Measurements from ENCODE around the gene ZMYM2. TPM values are rescaled to one million over a fixed set of nuclear protein-coding genes. Genes with fewer than 3 reads are reported as not detected.

The ZMYM2 gene
- total and polyA plus RNA-seq, 10 of the 15 experiments (the other 5 are each of a cell fraction or from before 2014, with no cell fraction given): 9.5 to 60.4 (median 34.6) TPM

DNA sequence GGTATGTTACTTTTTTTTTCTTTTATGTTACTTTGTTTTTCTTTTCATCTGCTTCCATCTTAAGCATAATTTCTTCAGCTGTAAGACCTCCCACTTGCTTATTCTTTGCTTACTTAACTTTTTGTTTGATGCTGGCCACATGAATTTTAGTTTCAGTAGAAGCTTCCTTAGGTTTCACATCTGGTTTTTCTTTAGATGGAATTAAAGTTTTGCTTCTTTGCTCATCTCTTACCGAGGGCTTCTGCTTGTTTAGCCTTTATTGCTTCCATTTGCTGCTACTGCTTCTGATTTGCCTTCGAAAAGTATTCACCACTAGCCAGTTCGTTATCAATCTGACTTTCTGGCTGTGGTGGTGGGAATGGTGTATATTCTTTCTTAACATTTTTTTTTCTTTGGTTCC, 111.4 kb downstream of the ZMYM2 start:
- POLR2A ChIA-PET: no interaction called here
- no peaks in the 10 kb centered on the region for H3K27me3 ChIP-seq (replicated peaks in 1 of 2; ENCODE audit: control insufficient read depth in 2 of 2, insufficient read depth in 2 of 2, low read length in 1 of 2)
- peaks cover 2 to 22% of the 10 kb centered on the region in 2 experiments; a peak in 2 of 4 replicates for H3K36me3 ChIP-seq (ENCODE audit: control insufficient read depth in 2 of 2, insufficient read depth in 2 of 2, low read length in 1 of 2)
- SMC1A ChIA-PET (ENCODE audit: uncharacterized antibody, unreplicated experiment): no interaction called here
- peaks cover 4% of the 10 kb centered on the region; the same call in 1 of the 2 replicates for H3K4me1 ChIP-seq (ENCODE audit: control insufficient read depth, insufficient read depth, low read length)
- in situ Hi-C loops (cut with MboI) (no loop called here), intact Hi-C loops (cut with micrococcal nuclease; ENCODE audit: unreplicated experiment) (no loop called here)
- no peak overlapping the region for H3K9ac ChIP-seq (ENCODE audit: control insufficient read depth, insufficient read depth, low read length)
- CTCF ChIA-PET: interaction anchor here (0.7 kb wide), 2 partner anchors 762 to 1529 kb away, joined by 3 read pairs; no protein-coding TSS in a partner anchor
- no peak overlapping the region for H3K4me2 ChIP-seq (ENCODE audit: control insufficient read depth, insufficient read depth)
- no TSS peak for BruUV-seq (replicated peaks)
- TF ChIP-seq GABPA (IDR thresholded peaks at IDR 0.05; ENCODE audit: low read depth): no peak
- TF ChIP-seq ETV6 (conservative IDR thresholded peaks at IDR 0.05 in 1 of 2, IDR thresholded peaks at IDR 0.05 in 1 of 2; ENCODE audit: borderline replicate concordance in 1 of 2, low read depth in 1 of 2): no peak
- TF ChIP-seq MXI1 (IDR thresholded peaks at IDR 0.05; ENCODE audit: low read depth, low read length): no peak
- TF ChIP-seq ZNF217 (IDR thresholded peaks at IDR 0.05): no peak
- TF ChIP-seq BACH1 (IDR thresholded peaks at IDR 0.05; ENCODE audit: borderline replicate concordance): no peak
- no peak for TF ChIP-seq NRF1 (conservative IDR thresholded peaks at IDR 0.05; ENCODE audit: low read depth, low read length)
- no peak for TF ChIP-seq FOXK2 (IDR thresholded peaks at IDR 0.05)
- TF ChIP-seq, protein P1, sequence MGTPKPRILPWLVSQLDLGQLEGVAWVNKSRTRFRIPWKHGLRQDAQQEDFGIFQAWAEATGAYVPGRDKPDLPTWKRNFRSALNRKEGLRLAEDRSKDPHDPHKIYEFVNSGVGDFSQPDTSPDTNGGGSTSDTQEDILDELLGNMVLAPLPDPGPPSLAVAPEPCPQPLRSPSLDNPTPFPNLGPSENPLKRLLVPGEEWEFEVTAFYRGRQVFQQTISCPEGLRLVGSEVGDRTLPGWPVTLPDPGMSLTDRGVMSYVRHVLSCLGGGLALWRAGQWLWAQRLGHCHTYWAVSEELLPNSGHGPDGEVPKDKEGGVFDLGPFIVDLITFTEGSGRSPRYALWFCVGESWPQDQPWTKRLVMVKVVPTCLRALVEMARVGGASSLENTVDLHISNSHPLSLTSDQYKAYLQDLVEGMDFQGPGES (IDR thresholded peaks at IDR 0.05): no peak
- no peak for TF ChIP-seq ZBTB4 (CRISPR knock-in tag; IDR thresholded peaks at IDR 0.05)
- TF ChIP-seq SMC3 (IDR thresholded peaks at IDR 0.05; ENCODE audit: borderline replicate concordance, low read length): no peak
- TF ChIP-seq CBX3 (IDR thresholded peaks at IDR 0.05; ENCODE audit: borderline replicate concordance, low read depth): no peak
- TF ChIP-seq ELK1 (IDR thresholded peaks at IDR 0.05; ENCODE audit: low read depth, low read length): no peak
- no peak for TF ChIP-seq TCF3 (IDR thresholded peaks at IDR 0.05; ENCODE audit: borderline replicate concordance, insufficient read depth, low read depth, low read length)
- TF ChIP-seq ZBED1 (IDR thresholded peaks at IDR 0.05; ENCODE audit: borderline replicate concordance): no peak
- no peak for TF ChIP-seq DPF2 (IDR thresholded peaks at IDR 0.05)
- no peak for TF ChIP-seq SMAD1 (IDR thresholded peaks at IDR 0.05; ENCODE audit: low read depth, partially characterized antibody)
- no peak for TF ChIP-seq KLF5 (IDR thresholded peaks at IDR 0.05; ENCODE audit: partially characterized antibody)
- RAD21 ChIA-PET (ENCODE audit: unreplicated experiment): no interaction called here
- 96% methylated on average over 3 of the region's 3 CpGs for WGBS (ENCODE audit: insufficient coverage, insufficient replicate concordance, low lambda C conversion rate, missing lambda C conversion rate)
- H3K79me2 ChIP-seq (ENCODE audit: control insufficient read depth, insufficient read depth, low read length): no peaks in the 10 kb centered on the region
- no peak overlapping the region for H2AFZ ChIP-seq (ENCODE audit: control insufficient read depth, low read depth, low read length)
- H3K27ac ChIP-seq (ENCODE audit: control insufficient read depth, insufficient read depth): no peak overlapping the region
- ATAC-seq: no peak
- H4K20me1 ChIP-seq (ENCODE audit: control insufficient read depth, insufficient read depth): peaks cover 4% of the 10 kb centered on the region; the same call in 1 of the 2 replicates
- no peak for DNase-seq (ENCODE audit: low read depth, low spot score)
- H3K9me3 ChIP-seq (replicated peaks; ENCODE audit: control insufficient read depth, insufficient read depth, low read length): no peaks in the 10 kb centered on the region
- no peak overlapping the region for H3K4me3 ChIP-seq
- no peak for FAIRE-seq
